Measurements from ENCODE around the gene DCAF8L2.

DNA sequence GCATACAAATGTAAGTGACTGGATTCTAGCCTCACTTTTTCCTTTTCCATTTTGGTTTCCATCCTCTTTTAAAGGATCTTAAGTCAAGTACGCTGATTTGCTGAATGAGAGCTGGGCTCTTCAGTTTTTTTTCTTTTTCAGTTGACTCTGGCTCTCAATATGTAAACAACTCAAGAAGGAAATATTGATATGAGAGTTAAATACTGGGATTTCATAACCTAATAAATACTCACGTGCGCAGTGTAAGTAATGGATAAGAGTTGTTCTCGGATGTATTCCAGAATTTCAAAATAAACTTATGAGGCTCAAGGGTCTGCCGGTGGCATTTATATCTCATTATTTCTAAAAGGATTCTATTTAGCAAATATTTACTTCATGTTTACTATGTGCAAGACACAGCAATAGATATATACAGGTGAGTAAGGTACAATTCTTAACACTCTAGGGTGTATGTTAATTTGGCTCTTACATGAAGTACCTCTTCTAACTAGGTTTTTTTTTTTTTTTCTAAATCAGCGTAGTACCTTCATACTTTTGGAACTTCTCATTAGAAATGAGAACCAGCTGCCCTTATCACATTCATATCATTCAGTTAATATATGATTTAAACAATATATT is 206.6 kb downstream of the DCAF8L2 start:
- TF ChIP-seq, protein P1, sequence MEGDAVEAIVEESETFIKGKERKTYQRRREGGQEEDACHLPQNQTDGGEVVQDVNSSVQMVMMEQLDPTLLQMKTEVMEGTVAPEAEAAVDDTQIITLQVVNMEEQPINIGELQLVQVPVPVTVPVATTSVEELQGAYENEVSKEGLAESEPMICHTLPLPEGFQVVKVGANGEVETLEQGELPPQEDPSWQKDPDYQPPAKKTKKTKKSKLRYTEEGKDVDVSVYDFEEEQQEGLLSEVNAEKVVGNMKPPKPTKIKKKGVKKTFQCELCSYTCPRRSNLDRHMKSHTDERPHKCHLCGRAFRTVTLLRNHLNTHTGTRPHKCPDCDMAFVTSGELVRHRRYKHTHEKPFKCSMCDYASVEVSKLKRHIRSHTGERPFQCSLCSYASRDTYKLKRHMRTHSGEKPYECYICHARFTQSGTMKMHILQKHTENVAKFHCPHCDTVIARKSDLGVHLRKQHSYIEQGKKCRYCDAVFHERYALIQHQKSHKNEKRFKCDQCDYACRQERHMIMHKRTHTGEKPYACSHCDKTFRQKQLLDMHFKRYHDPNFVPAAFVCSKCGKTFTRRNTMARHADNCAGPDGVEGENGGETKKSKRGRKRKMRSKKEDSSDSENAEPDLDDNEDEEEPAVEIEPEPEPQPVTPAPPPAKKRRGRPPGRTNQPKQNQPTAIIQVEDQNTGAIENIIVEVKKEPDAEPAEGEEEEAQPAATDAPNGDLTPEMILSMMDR (conservative IDR thresholded peaks at IDR 0.05; ENCODE audit: low read depth, low read length) = no peak
- no peak for TF ChIP-seq EZH2phosphoT487 (IDR thresholded peaks at IDR 0.05; ENCODE audit: borderline replicate concordance, low read length)
